NCI-H128 (cell line): ENCODE measurements around the gene RANBP17.

Experiments
- DNase-seq: peaks from one replicate; lab custom pipeline; 2025; ENCODE audit not compliant: unreplicated experiment; lab: John Stamatoyannopoulos, UW

Gene RANBP17

GRCh38 chr5:171226096-171226754 is 364.4 kb downstream of the RANBP17 start:
- no peak for DNase-seq

- DNase-seq, result no peak
Observed at GRCh38 chr5:171226864-171227263, 365.0 kb downstream of the RANBP17 start.

- DNase-seq, result no peak
Observed at GRCh38 chr5:171236651-171237050, 374.8 kb downstream of the RANBP17 start.

- DNase-seq, result no peak
Observed at GRCh38 chr5:171242521-171242920, 380.7 kb downstream of the RANBP17 start.

- DNase-seq, result no peak
Observed at GRCh38 chr5:171246231-171246630, 384.4 kb downstream of the RANBP17 start.

- no peak for DNase-seq
Observed at GRCh38 chr5:171249460-171249859, 387.6 kb downstream of the RANBP17 start.

GRCh38 chr5:171250738-171251137 is 388.9 kb downstream of the RANBP17 start:
- DNase-seq, result no peak

- DNase-seq, result no peak
Observed at GRCh38 chr5:171251519-171251918, 389.7 kb downstream of the RANBP17 start.

GRCh38 chr5:171252674-171253073 is 390.9 kb downstream of the RANBP17 start:
- DNase-seq, result no peak

- no peak for DNase-seq
Observed at GRCh38 chr5:171258737-171259415, 397.1 kb downstream of the RANBP17 start.

GRCh38 chr5:171261361-171261760 is 399.5 kb downstream of the RANBP17 start:
- no peak for DNase-seq

GRCh38 chr5:171261904-171262303 is 400.1 kb downstream of the RANBP17 start:
- no peak for DNase-seq

- DNase-seq, result no peak
Observed at GRCh38 chr5:171263181-171263580, 401.4 kb downstream of the RANBP17 start.

- no peak for DNase-seq
Observed at GRCh38 chr5:171264843-171265242, 403.0 kb downstream of the RANBP17 start.

GRCh38 chr5:171268700-171269620 is 407.1 kb downstream of the RANBP17 start:
- no peak for DNase-seq

- no peak for DNase-seq
Observed at GRCh38 chr5:171269717-171270116, 407.9 kb downstream of the RANBP17 start.

GRCh38 chr5:171270136-171270535 is 408.3 kb downstream of the RANBP17 start:
- DNase-seq, result no peak

GRCh38 chr5:171271798-171272197 is 410.0 kb downstream of the RANBP17 start:
- no peak for DNase-seq

- DNase-seq, result no peak
Observed at GRCh38 chr5:171272996-171273970, 411.5 kb downstream of the RANBP17 start.

- DNase-seq, result no peak
Observed at GRCh38 chr5:171275841-171276544, 414.2 kb downstream of the RANBP17 start.
